Liver (tissue), 9 donors: ENCODE results near the gene VSIG10L2. TPM values are rescaled to one million over a fixed set of nuclear protein-coding genes. Genes with fewer than 3 reads are reported as not detected.

Experiments
- DNase-seq: peaks from one replicate; pipeline ENCODE4 v3.0.0-alpha.2; 2017; ENCODE audit warnings: low spot score
- H3K27ac ChIP-seq, 2 donors: one replicate each; pipeline ENCODE4 v1.7.0; 2013; ENCODE audit warnings: inconsistent platforms in 2 of 2, low read length in 2 of 2, control low read depth in 1 of 2, low read depth in 1 of 2, mild to moderate bottlenecking in 1 of 2
- H3K27me3 ChIP-seq, 4 donors: one replicate each; pipeline versions ENCODE4 v1.6.1 to v1.7.0; 2013; ENCODE audit warnings: low read length in 3 of 4, inconsistent platforms in 1 of 4, mild to moderate bottlenecking in 1 of 4, moderate library complexity in 1 of 4; ENCODE audit not compliant: control insufficient read depth in 4 of 4, insufficient read depth in 4 of 4
- H3K36me3 ChIP-seq, 4 donors: one replicate each; pipeline versions ENCODE4 v1.6.1 to v1.7.0; 2013; ENCODE audit warnings: low read length in 3 of 4, mild to moderate bottlenecking in 3 of 4, low read depth in 1 of 4, moderate library complexity in 1 of 4; ENCODE audit not compliant: control insufficient read depth in 4 of 4, insufficient read depth in 3 of 4
- H3K4me1 ChIP-seq, 4 donors: one replicate each; pipeline versions ENCODE4 v1.6.1 to v1.7.0; 2013; ENCODE audit warnings: low read length in 3 of 4, mild to moderate bottlenecking in 3 of 4, moderate library complexity in 1 of 4; ENCODE audit not compliant: control insufficient read depth in 4 of 4, insufficient read depth in 4 of 4
- H3K4me3 ChIP-seq, 3 donors: one replicate each; pipeline versions ENCODE4 v1.6.1 to v1.7.0; 2013; ENCODE audit warnings: low read length in 3 of 3, control low read depth in 1 of 3, low read depth in 1 of 3, mild to moderate bottlenecking in 1 of 3
- H3K9ac ChIP-seq, 2 donors: one replicate each; pipeline ENCODE4 v1.7.0; 2013; ENCODE audit warnings: low read length in 2 of 2, mild to moderate bottlenecking in 2 of 2, moderate library complexity in 2 of 2, control low read depth in 1 of 2, low read depth in 1 of 2
- H3K9me3 ChIP-seq, 4 donors: one replicate each; pipeline versions ENCODE4 v1.6.1 to v1.7.0; 2013; ENCODE audit warnings: low read length in 3 of 4; ENCODE audit not compliant: control insufficient read depth in 4 of 4
- EGR1 ChIP-seq, 2 donors: IDR thresholded peaks; 2 replicates each; pipeline ENCODE4 v1.6.1; 2016 to 2018; ENCODE audit warnings: antibody characterized with exemption in 2 of 2, low read depth in 2 of 2
- FOXA1 ChIP-seq: IDR thresholded peaks from 2 replicates; pipeline ENCODE4 v1.6.1; 2016; ENCODE audit warnings: antibody characterized with exemption
- FOXA2 ChIP-seq: IDR thresholded peaks from 2 replicates; pipeline ENCODE4 v1.6.1; 2016; ENCODE audit warnings: antibody characterized with exemption
- GABPA ChIP-seq, 2 donors: IDR thresholded peaks in 1 of 2; conservative IDR thresholded peaks in 1 of 2; 2 replicates each; pipeline ENCODE4 v1.6.1; 2016; ENCODE audit warnings: antibody characterized with exemption in 2 of 2, mild to moderate bottlenecking in 1 of 2, moderate library complexity in 1 of 2
- HNF4A ChIP-seq, 2 donors: conservative IDR thresholded peaks; 2 replicates each; pipeline ENCODE4 v1.6.1; 2016; ENCODE audit warnings: antibody characterized with exemption in 2 of 2, mild to moderate bottlenecking in 2 of 2
- HNF4G ChIP-seq: IDR thresholded peaks from 2 replicates; pipeline ENCODE4 v1.6.1; 2016; ENCODE audit warnings: antibody characterized with exemption
- JUND ChIP-seq, 2 donors: IDR thresholded peaks; 2 replicates each; pipeline ENCODE4 v1.6.1; 2016; ENCODE audit warnings: antibody characterized with exemption in 2 of 2
- NR2F2 ChIP-seq: IDR thresholded peaks from 2 replicates; pipeline ENCODE4 v1.6.1; 2016; ENCODE audit warnings: antibody characterized with exemption
- RAD21 ChIP-seq, 2 donors: IDR thresholded peaks; 2 replicates each; pipeline ENCODE4 v1.6.1; 2016; ENCODE audit warnings: antibody characterized with exemption in 2 of 2, mild to moderate bottlenecking in 2 of 2
- RXRA ChIP-seq, 2 donors: IDR thresholded peaks; 2 replicates each; pipeline ENCODE4 v1.6.1; 2017 to 2018; ENCODE audit warnings: antibody characterized with exemption in 2 of 2, mild to moderate bottlenecking in 1 of 2
- SP1 ChIP-seq: IDR thresholded peaks from 2 replicates; pipeline ENCODE4 v1.6.1; 2018; ENCODE audit warnings: antibody characterized with exemption, mild to moderate bottlenecking
- TAF1 ChIP-seq: conservative IDR thresholded peaks from 2 replicates; pipeline ENCODE4 v1.6.1; 2016; ENCODE audit warnings: antibody characterized with exemption, mild to moderate bottlenecking
- YY1 ChIP-seq: IDR thresholded peaks from 2 replicates; pipeline ENCODE4 v1.6.1; 2016; ENCODE audit warnings: antibody characterized with exemption, mild to moderate bottlenecking
- WGBS: extraction: QIAGEN DNeasy Blood & Tissue Kit; methylation state at CpG from one replicate; pipeline ENCODE4 v1.1.7; 2013; 5-methylcytosine and 5-hydroxymethylcytosine counted together
- polyA plus RNA-seq, 2 donors: library from polyadenylated mRNA; stranded (reverse) in 1 of 2; unstranded in 1 of 2; fragments of 200-250 nt in 1 of 2; fragments of >200 nt in 1 of 2; fragmentation: Nextera tagmentation in 1 of 2; extraction: Ambion mirVana in 1 of 2; gene quantifications; one replicate each; pipeline versions ENCODE4 v1.2.1 to v1.2.3, GENCODE V29; 2013 to 2015
- total RNA-seq, 2 donors: library from RNA; depleted of rRNA; stranded (reverse); fragments of >200 nt; gene quantifications; one replicate each; pipeline ENCODE4 v1.2.3, GENCODE V29; 2014
- TF ChIP-seq, protein P1 (sequence below): IDR thresholded peaks from 2 replicates; pipeline ENCODE4 v1.6.1; 2016; ENCODE audit warnings: antibody characterized with exemption
- TF ChIP-seq, protein P2 (sequence below): IDR thresholded peaks from 2 replicates; pipeline ENCODE4 v1.6.1; 2016; ENCODE audit warnings: antibody characterized with exemption
- TF ChIP-seq, protein P3 (sequence below): IDR thresholded peaks from 2 replicates; pipeline ENCODE4 v1.6.1; 2016; ENCODE audit warnings: antibody characterized with exemption, mild to moderate bottlenecking
- TF ChIP-seq, protein P4 (sequence below): IDR thresholded peaks from 2 replicates; pipeline ENCODE4 v1.6.1; 2016; ENCODE audit warnings: antibody characterized with exemption
- TF ChIP-seq, protein P5 (sequence below): fragments of 150-350 bp; IDR thresholded peaks from 2 replicates; pipeline ENCODE4 v1.5.1; 2017; ENCODE audit warnings: improper control_type of control experiment, low read depth, low read length; ENCODE audit not compliant: missing input control
- donor health status: healthy.
- donor health status: healthy.
- donor health status: healthy.
- donor health status: healthy.
- donor health status: healthy.

VSIG10L2 gene
- total and polyA plus RNA-seq, 4 donors = not detected

DNA sequence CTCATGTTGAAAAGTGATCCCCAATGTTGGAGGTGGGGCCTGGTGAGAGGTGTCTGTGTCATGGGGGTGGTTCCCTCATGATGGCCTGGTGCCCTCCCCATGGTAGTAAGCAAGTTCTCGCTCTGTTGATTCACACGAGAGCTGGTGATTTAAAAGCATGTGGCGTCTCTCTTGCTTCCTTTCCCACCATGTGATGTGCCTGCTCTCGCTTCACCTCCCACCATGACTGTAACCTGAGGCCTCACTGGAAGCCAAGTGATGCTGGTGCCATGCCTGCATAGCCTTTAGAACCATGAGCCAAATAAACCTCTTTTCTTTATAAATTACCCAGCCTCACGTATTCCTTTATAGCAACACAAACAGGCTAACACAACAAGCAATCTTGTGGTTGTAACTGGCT, 52.4 kb downstream of the VSIG10L2 start:
- WGBS = 97% methylated on average over 5 of the region's 5 CpGs
- Histone ChIP-seq H3K27ac (no peak overlapping the region), H3K4me3 (no peak overlapping the region), H3K36me3 (peaks cover 0 to 7% (median 4%) of the 10 kb centered on the region in 4 donors), H3K9me3 (no peaks in the 10 kb centered on the region), H3K27me3 (no peaks in the 10 kb centered on the region), H3K4me1 (no peaks in the 10 kb centered on the region), H3K9ac (no peak overlapping the region)
- TF ChIP-seq RXRA (IDR thresholded peaks at IDR 0.05) (no peak), JUND (IDR thresholded peaks at IDR 0.05) (no peak), HNF4G (no peak), GABPA (IDR thresholded peaks at IDR 0.05 in 1 of 2, conservative IDR thresholded peaks at IDR 0.05 in 1 of 2) (no peak), YY1 (no peak), FOXA2 (no peak), RAD21 (IDR thresholded peaks at IDR 0.05) (no peak), NR2F2 (no peak), TAF1 (no peak), HNF4A (conservative IDR thresholded peaks at IDR 0.05) (no peak), EGR1 (IDR thresholded peaks at IDR 0.05; ENCODE audit: low read depth in 2 of 2) (no peak), SP1 (no peak), FOXA1 (no peak)
- TF ChIP-seq, protein P1, sequence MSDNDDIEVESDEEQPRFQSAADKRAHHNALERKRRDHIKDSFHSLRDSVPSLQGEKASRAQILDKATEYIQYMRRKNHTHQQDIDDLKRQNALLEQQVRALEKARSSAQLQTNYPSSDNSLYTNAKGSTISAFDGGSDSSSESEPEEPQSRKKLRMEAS = no peak
- TF ChIP-seq, protein P2, sequence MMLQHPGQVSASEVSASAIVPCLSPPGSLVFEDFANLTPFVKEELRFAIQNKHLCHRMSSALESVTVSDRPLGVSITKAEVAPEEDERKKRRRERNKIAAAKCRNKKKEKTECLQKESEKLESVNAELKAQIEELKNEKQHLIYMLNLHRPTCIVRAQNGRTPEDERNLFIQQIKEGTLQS = no peak
- TF ChIP-seq, protein P3, sequence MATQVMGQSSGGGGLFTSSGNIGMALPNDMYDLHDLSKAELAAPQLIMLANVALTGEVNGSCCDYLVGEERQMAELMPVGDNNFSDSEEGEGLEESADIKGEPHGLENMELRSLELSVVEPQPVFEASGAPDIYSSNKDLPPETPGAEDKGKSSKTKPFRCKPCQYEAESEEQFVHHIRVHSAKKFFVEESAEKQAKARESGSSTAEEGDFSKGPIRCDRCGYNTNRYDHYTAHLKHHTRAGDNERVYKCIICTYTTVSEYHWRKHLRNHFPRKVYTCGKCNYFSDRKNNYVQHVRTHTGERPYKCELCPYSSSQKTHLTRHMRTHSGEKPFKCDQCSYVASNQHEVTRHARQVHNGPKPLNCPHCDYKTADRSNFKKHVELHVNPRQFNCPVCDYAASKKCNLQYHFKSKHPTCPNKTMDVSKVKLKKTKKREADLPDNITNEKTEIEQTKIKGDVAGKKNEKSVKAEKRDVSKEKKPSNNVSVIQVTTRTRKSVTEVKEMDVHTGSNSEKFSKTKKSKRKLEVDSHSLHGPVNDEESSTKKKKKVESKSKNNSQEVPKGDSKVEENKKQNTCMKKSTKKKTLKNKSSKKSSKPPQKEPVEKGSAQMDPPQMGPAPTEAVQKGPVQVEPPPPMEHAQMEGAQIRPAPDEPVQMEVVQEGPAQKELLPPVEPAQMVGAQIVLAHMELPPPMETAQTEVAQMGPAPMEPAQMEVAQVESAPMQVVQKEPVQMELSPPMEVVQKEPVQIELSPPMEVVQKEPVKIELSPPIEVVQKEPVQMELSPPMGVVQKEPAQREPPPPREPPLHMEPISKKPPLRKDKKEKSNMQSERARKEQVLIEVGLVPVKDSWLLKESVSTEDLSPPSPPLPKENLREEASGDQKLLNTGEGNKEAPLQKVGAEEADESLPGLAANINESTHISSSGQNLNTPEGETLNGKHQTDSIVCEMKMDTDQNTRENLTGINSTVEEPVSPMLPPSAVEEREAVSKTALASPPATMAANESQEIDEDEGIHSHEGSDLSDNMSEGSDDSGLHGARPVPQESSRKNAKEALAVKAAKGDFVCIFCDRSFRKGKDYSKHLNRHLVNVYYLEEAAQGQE = no peak
- TF ChIP-seq, protein P4, sequence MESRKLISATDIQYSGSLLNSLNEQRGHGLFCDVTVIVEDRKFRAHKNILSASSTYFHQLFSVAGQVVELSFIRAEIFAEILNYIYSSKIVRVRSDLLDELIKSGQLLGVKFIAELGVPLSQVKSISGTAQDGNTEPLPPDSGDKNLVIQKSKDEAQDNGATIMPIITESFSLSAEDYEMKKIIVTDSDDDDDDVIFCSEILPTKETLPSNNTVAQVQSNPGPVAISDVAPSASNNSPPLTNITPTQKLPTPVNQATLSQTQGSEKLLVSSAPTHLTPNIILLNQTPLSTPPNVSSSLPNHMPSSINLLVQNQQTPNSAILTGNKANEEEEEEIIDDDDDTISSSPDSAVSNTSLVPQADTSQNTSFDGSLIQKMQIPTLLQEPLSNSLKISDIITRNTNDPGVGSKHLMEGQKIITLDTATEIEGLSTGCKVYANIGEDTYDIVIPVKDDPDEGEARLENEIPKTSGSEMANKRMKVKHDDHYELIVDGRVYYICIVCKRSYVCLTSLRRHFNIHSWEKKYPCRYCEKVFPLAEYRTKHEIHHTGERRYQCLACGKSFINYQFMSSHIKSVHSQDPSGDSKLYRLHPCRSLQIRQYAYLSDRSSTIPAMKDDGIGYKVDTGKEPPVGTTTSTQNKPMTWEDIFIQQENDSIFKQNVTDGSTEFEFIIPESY = no peak
- TF ChIP-seq, protein P5, sequence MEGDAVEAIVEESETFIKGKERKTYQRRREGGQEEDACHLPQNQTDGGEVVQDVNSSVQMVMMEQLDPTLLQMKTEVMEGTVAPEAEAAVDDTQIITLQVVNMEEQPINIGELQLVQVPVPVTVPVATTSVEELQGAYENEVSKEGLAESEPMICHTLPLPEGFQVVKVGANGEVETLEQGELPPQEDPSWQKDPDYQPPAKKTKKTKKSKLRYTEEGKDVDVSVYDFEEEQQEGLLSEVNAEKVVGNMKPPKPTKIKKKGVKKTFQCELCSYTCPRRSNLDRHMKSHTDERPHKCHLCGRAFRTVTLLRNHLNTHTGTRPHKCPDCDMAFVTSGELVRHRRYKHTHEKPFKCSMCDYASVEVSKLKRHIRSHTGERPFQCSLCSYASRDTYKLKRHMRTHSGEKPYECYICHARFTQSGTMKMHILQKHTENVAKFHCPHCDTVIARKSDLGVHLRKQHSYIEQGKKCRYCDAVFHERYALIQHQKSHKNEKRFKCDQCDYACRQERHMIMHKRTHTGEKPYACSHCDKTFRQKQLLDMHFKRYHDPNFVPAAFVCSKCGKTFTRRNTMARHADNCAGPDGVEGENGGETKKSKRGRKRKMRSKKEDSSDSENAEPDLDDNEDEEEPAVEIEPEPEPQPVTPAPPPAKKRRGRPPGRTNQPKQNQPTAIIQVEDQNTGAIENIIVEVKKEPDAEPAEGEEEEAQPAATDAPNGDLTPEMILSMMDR = no peak
- no peak for DNase-seq
